GM12891 (cell line): ENCODE results near the gene NMU.

ENCODE experiments used
- PAX5 ChIP-seq: IDR thresholded peaks from 2 replicates; pipeline ENCODE4 v1.6.1; 2011; ENCODE audit warnings: low read length, moderate library complexity, mild to moderate bottlenecking; ENCODE audit not compliant: insufficient read depth, severe bottlenecking
- POLR2A ChIP-seq: IDR thresholded peaks from 2 replicates; pipeline ENCODE4 v1.6.1; 2011; ENCODE audit warnings: low read depth, low read length, control low read depth
- POLR2AphosphoS5 ChIP-seq: IDR thresholded peaks from 2 replicates; pipeline ENCODE4 v1.6.1; 2011; ENCODE audit warnings: low read depth, low read length, control low read depth
- SPI1 ChIP-seq: IDR thresholded peaks from 2 replicates; pipeline ENCODE4 v1.6.1; 2011; ENCODE audit warnings: low read depth, low read length, control low read depth
- TAF1 ChIP-seq: IDR thresholded peaks from 2 replicates; pipeline ENCODE4 v1.6.1; 2011; ENCODE audit warnings: low read depth, low read length, control low read depth

- TF ChIP-seq POLR2A: no peak
- no peak for TF ChIP-seq POLR2AphosphoS5
- TF ChIP-seq SPI1: no peak
- no peak for TF ChIP-seq TAF1
- no peak for TF ChIP-seq PAX5
Measured at GRCh38 chr4:55609393-55609866, 26.7 kb downstream of the NMU start.
